Gastroesophageal sphincter (tissue), 4 donors: ENCODE results near the gene DOCK2. TPM values are rescaled to one million over a fixed set of nuclear protein-coding genes. Genes with fewer than 3 reads are reported as not detected.

Experiments used
- ATAC-seq: fragments of 150-250 bp; one replicate; pipeline ENCODE4 v1.9.1; 2016; ENCODE audit warnings: mild to moderate bottlenecking, moderate library complexity
- H3K27ac ChIP-seq, 4 donors: fragments of 200-600 bp; sonication (generic) in 3 of 4; 1 replicate in 3 of 4; 2 replicates in 1 of 4; pipeline ENCODE4 v1.5.1; 2016 to 2019
- H3K27me3 ChIP-seq: fragments of 200-600 bp; sonication (generic); one replicate; pipeline ENCODE4 v1.5.1; 2019
- H3K36me3 ChIP-seq, 2 donors: fragments of 200-600 bp; sonication (generic); one replicate each; pipeline ENCODE4 v1.5.1; 2019; ENCODE audit warnings: control low read depth in 1 of 2
- H3K4me1 ChIP-seq, 3 donors: fragments of 200-600 bp; sonication (generic); 1 replicate in 2 of 3; 2 replicates in 1 of 3; pipeline ENCODE4 v1.5.1; 2016 to 2019; ENCODE audit warnings: control low read depth in 2 of 3
- H3K4me3 ChIP-seq, 2 donors: fragments of 200-600 bp; sonication (generic); one replicate each; pipeline ENCODE4 v1.5.1; 2019; ENCODE audit warnings: mild to moderate bottlenecking in 1 of 2, moderate library complexity in 1 of 2
- H3K9me3 ChIP-seq, 3 donors: fragments of 200-600 bp; sonication (generic); one replicate each; pipeline ENCODE4 v1.5.1; 2017 to 2019; ENCODE audit warnings: control low read depth in 2 of 3
- CTCF ChIP-seq, 4 experiments: fragments of 200-600 bp in 2 of 4; fragments of 450-650 bp in 2 of 4; sonication (generic) in 1 of 4; IDR thresholded peaks; one replicate each; pipeline ENCODE4 v1.5.1; 2017 to 2019; ENCODE audit warnings: antibody characterized with exemption in 4 of 4, mild to moderate bottlenecking in 2 of 4, moderate library complexity in 2 of 4
- EP300 ChIP-seq: sonication (generic); formaldehyde crosslinking; IDR thresholded peaks from one replicate; pipeline ENCODE4 v1.6.1; 2017; ENCODE audit warnings: antibody characterized with exemption, mild to moderate bottlenecking
- POLR2A ChIP-seq, 2 donors: fragments of 450-650 bp; IDR thresholded peaks; one replicate each; pipeline ENCODE4 v1.6.1; 2017; ENCODE audit warnings: antibody characterized with exemption in 2 of 2, mild to moderate bottlenecking in 2 of 2, moderate library complexity in 1 of 2
- POLR2AphosphoS5 ChIP-seq: sonication (generic); formaldehyde crosslinking; IDR thresholded peaks from one replicate; pipeline ENCODE4 v1.6.1; 2017; ENCODE audit warnings: antibody characterized with exemption
- WGBS, 2 donors: methylation state at CpG; one replicate each; pipeline ENCODE4 v1.1.5; 2018; ENCODE audit warnings: low coverage in 1 of 2; 5-methylcytosine and 5-hydroxymethylcytosine counted together
- total RNA-seq, 4 donors: library from RNA; depleted of rRNA; stranded (reverse); fragments of >200 nt; gene quantifications; one replicate each; pipeline ENCODE4 v1.1.0, GENCODE V29; 2016

Gene DOCK2
- total RNA-seq, 4 donors from 2014 or later, result 9.3 to 20.6 (median 11.8) TPM

DNA sequence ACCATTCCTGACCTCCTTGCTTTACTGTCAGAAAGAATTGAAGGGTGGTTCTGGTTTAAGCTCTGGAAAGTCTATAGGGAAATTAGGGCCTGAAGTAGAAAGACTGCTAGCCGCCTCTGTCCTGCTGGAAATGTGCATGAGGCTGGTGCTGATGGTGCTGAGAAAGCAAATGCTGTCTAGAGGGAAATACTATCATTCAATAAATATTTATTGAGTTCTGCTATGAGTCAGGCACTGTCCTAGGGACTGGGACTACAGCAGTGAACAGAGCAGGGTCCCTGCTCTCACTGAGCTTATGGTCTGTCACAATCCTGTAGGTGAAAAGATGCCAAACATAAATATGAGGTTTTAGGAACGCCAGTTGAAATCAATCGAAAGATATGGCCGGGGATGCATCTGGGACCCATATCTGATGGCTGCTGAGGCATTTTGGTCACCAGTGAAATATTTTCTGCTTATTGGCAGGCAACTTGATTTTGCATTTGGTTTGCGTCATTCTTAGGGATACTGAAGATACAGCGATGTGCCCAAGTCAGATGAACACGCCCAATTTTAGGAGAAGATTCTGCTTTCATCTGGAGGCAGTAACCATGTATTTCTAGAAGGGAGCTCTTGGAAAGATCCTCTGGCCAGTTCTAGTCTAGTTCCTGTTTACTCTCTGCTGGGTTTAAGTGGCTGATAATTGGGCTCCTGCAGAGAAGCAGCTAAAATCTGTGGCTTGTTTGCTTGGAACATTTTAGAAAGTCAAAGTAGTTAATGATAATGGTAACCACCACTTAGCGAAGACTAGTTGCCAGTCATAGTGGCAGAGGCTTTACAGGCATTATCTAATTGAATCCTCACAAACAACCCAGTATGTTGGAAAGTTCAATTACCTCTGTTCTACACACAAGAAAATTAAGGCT, 269.9 kb downstream of the DOCK2 start:
- TF ChIP-seq CTCF (IDR thresholded peaks at IDR 0.05), result no peak
- TF ChIP-seq EP300, result no peak
- TF ChIP-seq POLR2A (IDR thresholded peaks at IDR 0.05), result no peak
- TF ChIP-seq POLR2AphosphoS5, result no peak
- 76 to 79% methylated on average over 7 to 8 of the region's 8 CpGs for WGBS, 2 donors
- Histone ChIP-seq H3K27ac (no peak overlapping the region), H3K9me3 (no peaks in the 10 kb centered on the region), H3K27me3 (no peaks in the 10 kb centered on the region), H3K4me3 (no peak overlapping the region), H3K4me1 (no peaks in the 10 kb centered on the region), H3K36me3 (no peaks in the 10 kb centered on the region)
- ATAC-seq, result no peak

GRCh38 chr5:169908864-169909263, 271.8 kb downstream of the DOCK2 start:
- no peaks in the 10 kb centered on the region for H3K27me3 ChIP-seq
- H3K27ac ChIP-seq, result no peak overlapping the region
- H3K4me1 ChIP-seq, result no peaks in the 10 kb centered on the region
- H3K4me3 ChIP-seq, result no peak overlapping the region
- TF ChIP-seq CTCF (IDR thresholded peaks at IDR 0.05) (no peak), POLR2AphosphoS5 (no peak), EP300 (no peak), POLR2A (IDR thresholded peaks at IDR 0.05) (no peak)
- no peaks in the 10 kb centered on the region for H3K9me3 ChIP-seq
- no peak for ATAC-seq
- no peaks in the 10 kb centered on the region for H3K36me3 ChIP-seq
- WGBS, 2 donors, result 50 to 83% methylated on average over 1 of the region's 1 CpG

DNA sequence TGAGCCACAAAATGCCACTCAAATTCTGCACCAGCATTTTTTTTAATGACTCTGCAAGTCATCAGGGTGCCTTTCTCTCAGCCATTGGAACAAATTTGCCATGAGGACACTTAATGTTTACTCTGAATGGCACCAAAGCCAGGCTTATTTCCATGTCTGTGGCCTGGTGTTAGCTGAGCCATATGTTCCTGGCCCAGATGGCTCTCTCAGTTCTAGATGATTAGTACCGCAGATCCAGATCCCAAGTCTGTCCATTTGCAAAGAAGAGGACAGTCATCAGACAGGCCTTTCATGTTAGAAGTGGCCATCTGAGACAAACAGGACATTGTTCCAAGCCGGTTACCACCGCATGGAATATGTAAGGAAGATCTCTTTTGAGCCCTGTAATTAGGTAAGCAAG, 272.9 kb downstream of the DOCK2 start:
- WGBS, 2 donors, result 40 to 96% methylated on average over 1 to 3 of the region's 3 CpGs
- Histone ChIP-seq H3K4me1 (no peaks in the 10 kb centered on the region), H3K27me3 (no peaks in the 10 kb centered on the region), H3K4me3 (no peak overlapping the region), H3K27ac (no peak overlapping the region), H3K9me3 (no peaks in the 10 kb centered on the region), H3K36me3 (no peaks in the 10 kb centered on the region)
- TF ChIP-seq POLR2AphosphoS5 (no peak), EP300 (no peak)
- ATAC-seq, result no peak

GRCh38 chr5:169910393-169910792, 273.3 kb downstream of the DOCK2 start:
- Histone ChIP-seq H3K9me3 (no peaks in the 10 kb centered on the region), H3K27me3 (no peaks in the 10 kb centered on the region), H3K27ac (no peak overlapping the region), H3K4me3 (no peak overlapping the region), H3K4me1 (no peaks in the 10 kb centered on the region), H3K36me3 (no peaks in the 10 kb centered on the region)
- 79% methylated on average over 5 of the region's 5 CpGs; no CpG with 5 or more reads in 1 of the 2 donors for WGBS, 2 donors
- no peak for TF ChIP-seq EP300
- no peak for TF ChIP-seq POLR2A (IDR thresholded peaks at IDR 0.05)
- TF ChIP-seq POLR2AphosphoS5, result no peak
- no peak for TF ChIP-seq CTCF (IDR thresholded peaks at IDR 0.05)
- no peak for ATAC-seq

DNA sequence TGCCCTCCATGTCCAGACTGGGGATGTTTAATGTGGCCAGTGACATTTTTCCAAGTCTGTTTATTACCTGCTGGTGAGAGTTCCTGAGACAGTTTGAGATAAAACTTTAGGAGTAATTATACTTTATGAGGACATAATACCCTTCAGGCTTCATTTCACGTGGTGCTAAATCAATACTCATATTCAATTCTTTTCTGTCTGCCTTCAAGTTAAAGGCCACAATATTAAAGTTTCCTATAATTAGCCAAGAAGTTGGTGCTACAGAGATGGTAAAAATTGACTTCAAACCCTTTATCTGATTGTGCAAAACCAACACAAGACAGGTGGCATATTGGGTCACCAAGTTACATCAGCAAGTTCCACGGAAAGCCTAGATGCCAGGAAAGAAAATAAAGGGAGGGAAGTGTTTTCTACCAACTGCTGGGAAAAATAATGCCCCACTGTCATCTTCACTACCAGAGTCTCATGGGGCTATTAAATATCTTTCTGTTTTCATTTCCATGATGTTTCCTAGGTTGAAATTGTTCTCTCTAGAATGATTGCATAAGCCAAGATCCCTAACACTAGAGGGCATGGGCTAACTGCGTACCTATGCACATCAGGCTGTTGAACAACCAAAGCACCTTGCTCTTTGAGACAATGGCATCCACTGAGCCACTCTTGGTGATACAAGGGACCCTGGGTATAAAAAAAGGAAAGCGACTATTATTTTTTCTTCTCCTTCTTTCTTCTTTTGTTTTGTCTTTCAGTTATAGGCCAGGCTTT, 274.6 kb downstream of the DOCK2 start:
- H3K4me1 ChIP-seq, result no peaks in the 10 kb centered on the region
- no peak for ATAC-seq
- no peak for TF ChIP-seq POLR2AphosphoS5
- TF ChIP-seq POLR2A (IDR thresholded peaks at IDR 0.05), result no peak
- TF ChIP-seq EP300, result no peak
- no peak for TF ChIP-seq CTCF (IDR thresholded peaks at IDR 0.05)
- WGBS, 2 donors, result 79 to 84% methylated on average over 3 to 4 of the region's 4 CpGs
- no peak overlapping the region for H3K4me3 ChIP-seq
- no peaks in the 10 kb centered on the region for H3K27me3 ChIP-seq
- H3K9me3 ChIP-seq, result no peaks in the 10 kb centered on the region
- no peak overlapping the region for H3K27ac ChIP-seq
- H3K36me3 ChIP-seq, result no peaks in the 10 kb centered on the region
